Measurements from ENCODE around the gene AMH. TPM values are rescaled to one million over a fixed set of nuclear protein-coding genes. Genes with fewer than 3 reads are reported as not detected.

Gene AMH
- total and polyA plus RNA-seq, 2 of the 13 experiments (the other 11 are each of a cell fraction or from before 2014, with no cell fraction given): 0.03 to 0.18 TPM

- no peak for TF ChIP-seq ZNF292 (CRISPR knock-in tag; IDR thresholded peaks at IDR 0.05; ENCODE audit: borderline replicate concordance, low read depth)
- TF ChIP-seq AKNA (CRISPR knock-in tag; IDR thresholded peaks at IDR 0.05; ENCODE audit: borderline replicate concordance): no peak
- TF ChIP-seq SRF (IDR thresholded peaks at IDR 0.05; ENCODE audit: low read depth, low read length): no peak
- no peak for TF ChIP-seq RFX3 (CRISPR knock-in tag; IDR thresholded peaks at IDR 0.05)
- no peak for TF ChIP-seq REPIN1 (CRISPR knock-in tag; IDR thresholded peaks at IDR 0.05; ENCODE audit: borderline replicate concordance, low read depth)
- no peak for TF ChIP-seq CREM (IDR thresholded peaks at IDR 0.05)
- TF ChIP-seq CREM (CRISPR knock-in tag; IDR thresholded peaks at IDR 0.05): no peak
- TF ChIP-seq MXD1 (CRISPR knock-in tag; IDR thresholded peaks at IDR 0.05): no peak
- TF ChIP-seq ZNF562 (CRISPR knock-in tag; IDR thresholded peaks at IDR 0.05; ENCODE audit: borderline replicate concordance): no peak
- peak; percentile 41; the same call in 1 of the 2 replicates for TF ChIP-seq THAP11 (CRISPR knock-in tag; IDR thresholded peaks at IDR 0.05)
- no peak for TF ChIP-seq SKI (IDR thresholded peaks at IDR 0.05; ENCODE audit: partially characterized antibody)
- TF ChIP-seq HMGXB4 (CRISPR knock-in tag; IDR thresholded peaks at IDR 0.05; ENCODE audit: borderline replicate concordance in 1 of 2, low read depth in 1 of 2): peak in 1 of 2 experiments; percentile 38; a peak in 1 of 4 replicates
- no peak for TF ChIP-seq ZNF646 (CRISPR knock-in tag; IDR thresholded peaks at IDR 0.05)
- no peak for TF ChIP-seq SETDB1 (CRISPR knock-in tag; IDR thresholded peaks at IDR 0.05; ENCODE audit: borderline replicate concordance)
- no peak for TF ChIP-seq ZNF543 (CRISPR knock-in tag; IDR thresholded peaks at IDR 0.05)
These were observed 21.5 kb downstream of the AMH start (continued) for GRCh38 chr19:2270423-2271233.

All from HepG2 (cell line).